ENCODE measurements around the gene KIAA1191.

DNA sequence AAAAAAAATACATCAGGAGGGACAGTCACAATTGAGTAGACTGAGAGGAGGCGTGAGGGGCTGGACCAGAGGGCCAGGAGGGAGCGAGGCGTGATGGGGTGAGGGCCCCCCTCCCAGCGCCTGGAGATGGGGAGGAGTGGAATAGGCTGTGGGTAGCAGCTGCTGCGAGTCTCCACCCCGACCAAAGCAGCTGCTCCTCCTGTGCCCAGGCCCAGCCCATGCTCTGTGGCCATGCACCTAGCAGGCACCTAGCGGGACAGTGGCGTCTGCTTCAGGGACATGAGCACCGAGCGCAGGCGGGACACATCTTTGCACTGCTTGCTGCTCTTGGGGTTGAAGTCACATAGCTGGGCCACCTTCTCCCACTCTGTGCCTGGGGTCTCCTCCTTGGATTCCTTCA, 31.0 kb upstream of the KIAA1191 start:
- TF ChIP-seq CTCF (IDR thresholded peaks at IDR 0.05) (no peak), ZFX (IDR thresholded peaks at IDR 0.05; ENCODE audit: borderline replicate concordance) (no peak)

Data from 22Rv1 (cell line).